Activated CD4-positive, alpha-beta memory T cell treated with anti-CD3 and anti-CD28 coated beads, Interleukin-2, amount 10 ng/mL, durations not matched to agents 7 days and 5 days (primary cell): ENCODE results near the gene CD48. TPM values are rescaled to one million over a fixed set of nuclear protein-coding genes. Genes with fewer than 3 reads are reported as not detected.
A peak's percentile ranks its signal among the peaks of the same experiment; 100 is the strongest.
"Not testable (repeated sequence)": the region's sequence is repeated elsewhere in the genome, so short reads cannot be mapped to it uniquely, and the experiment has no call there.

ENCODE experiments used
- CTCF ChIA-PET: fragments of 350-600 bp; sonication (Branson Sonifier 250); formaldehyde crosslinking; loops from one replicate; lab custom pipeline; 2021; ENCODE audit warnings: antibody characterized with exemption, inconsistent platforms; lab: Charles Lee
- POLR2A ChIA-PET: fragments of 350-600 bp; sonication (Branson Sonifier 250); formaldehyde crosslinking; loops from one replicate; lab custom pipeline; 2021; ENCODE audit warnings: antibody characterized with exemption; lab: Charles Lee
- DNase-seq: peaks from one replicate; pipeline ENCODE4 v3.0.0-alpha.2; 2020
- H3K27ac Mint-ChIP-seq: one replicate; pipeline ENCODE4 v1.8.0; 2021; ENCODE audit warnings: mild to moderate bottlenecking, mixed read lengths
- H3K27me3 Mint-ChIP-seq: one replicate; pipeline ENCODE4 v1.8.0; 2021; ENCODE audit warnings: mixed read lengths
- H3K36me3 Mint-ChIP-seq: one replicate; pipeline ENCODE4 v1.8.0; 2021; ENCODE audit warnings: low read depth, mixed read lengths
- H3K4me1 Mint-ChIP-seq: one replicate; pipeline ENCODE4 v1.8.0; 2021; ENCODE audit warnings: mixed read lengths
- H3K4me3 Mint-ChIP-seq: one replicate; pipeline ENCODE4 v1.8.0; 2021; ENCODE audit warnings: mild to moderate bottlenecking, mixed read lengths
- H3K9me3 Mint-ChIP-seq: one replicate; pipeline ENCODE4 v1.8.0; 2021; ENCODE audit warnings: mixed read lengths
- total RNA-seq, 2 experiments: library from RNA; stranded (reverse); gene quantifications; one replicate each; pipeline ENCODE4 v1.2.3, GENCODE V29; 2021

The CD48 gene
- total RNA-seq, 2 experiments from 2014 or later = 403 to 404 TPM

DNA sequence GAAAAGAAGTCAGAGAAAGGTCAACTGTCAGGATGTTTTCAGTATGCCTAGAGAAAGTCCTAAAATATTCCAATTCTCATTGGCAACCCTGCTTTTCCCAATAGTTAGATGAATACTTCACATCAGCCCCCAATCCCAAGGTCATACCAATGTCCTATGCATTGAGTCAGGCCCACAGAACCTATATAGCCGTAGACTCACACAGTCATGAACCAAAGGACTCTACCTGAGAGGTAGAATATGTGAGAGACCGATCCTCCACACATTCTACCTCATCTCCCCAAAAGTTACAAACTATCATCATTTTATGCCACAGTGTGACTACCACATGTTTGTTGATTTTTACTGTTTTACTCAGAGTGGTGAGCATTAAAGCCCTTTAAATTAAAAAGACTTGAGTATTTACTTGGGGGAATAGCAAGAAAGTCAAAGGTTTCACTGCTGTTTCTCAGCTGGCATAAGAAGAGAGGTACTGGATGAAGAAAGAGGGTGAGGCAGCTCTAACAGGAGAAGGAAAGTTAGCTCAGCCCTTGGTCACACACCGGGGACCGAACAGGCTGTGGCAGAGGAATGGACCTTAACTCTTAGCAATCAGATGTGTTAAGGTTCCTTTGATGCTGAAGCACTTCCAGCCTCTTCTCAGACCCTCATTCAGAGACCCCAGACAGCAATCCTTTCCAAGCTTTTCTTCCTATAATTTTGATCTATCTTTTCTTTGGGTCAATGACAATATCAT, 937 bp downstream of the CD48 start:
- ChIA-PET CTCF (interaction anchor here (1.0 to 6.0 kb wide), 7 partner anchors 13 to 126 kb away, joined by 3 to 51 read pairs (median 6); no protein-coding TSS in a partner anchor), POLR2A (interaction anchor here (0.7 to 3.7 kb wide), 17 partner anchors 8 to 126 kb away, joined by 3 to 47 read pairs (median 6); partner anchors contain the start of genes LY9 and SLAMF1)
- Mint-ChIP-seq H3K36me3 (peaks cover 10% of the 10 kb centered on the region), H3K4me1 (peaks cover 25% of the 10 kb centered on the region), H3K4me3 (no peak overlapping the region), H3K9me3 (no peaks in the 10 kb centered on the region), H3K27ac (no peak overlapping the region), H3K27me3 (no peaks in the 10 kb centered on the region)
- no peak for DNase-seq

DNA sequence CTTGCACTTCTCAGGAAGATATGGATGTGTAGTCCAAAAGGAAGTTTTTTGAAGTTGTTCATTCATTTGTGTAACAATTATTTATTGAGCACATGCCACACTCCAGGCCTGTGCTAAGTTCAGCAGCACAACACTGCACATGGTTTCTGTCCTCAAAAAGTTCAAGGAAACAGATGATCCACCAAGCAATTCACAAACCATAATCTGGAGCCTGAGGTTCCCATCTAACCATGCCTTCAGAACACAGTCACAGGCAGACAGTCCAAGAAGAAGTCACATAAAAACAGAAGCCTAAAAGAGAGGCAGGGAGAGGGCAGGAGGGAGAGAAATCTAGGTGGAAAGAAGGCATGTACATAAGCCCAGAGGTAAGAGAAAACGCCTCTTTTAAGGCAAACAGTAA, 1.9 kb downstream of the CD48 start:
- peaks cover 20% of the 10 kb centered on the region for H3K36me3 Mint-ChIP-seq
- POLR2A ChIA-PET = interaction anchor here (0.9 to 4.7 kb wide), 6 partner anchors 27 to 127 kb away, joined by 3 to 106 read pairs (median 4); partner anchors contain the start of genes LY9 and SLAMF1
- H3K27me3 Mint-ChIP-seq = no peaks in the 10 kb centered on the region
- no peak for DNase-seq
- CTCF ChIA-PET = interaction anchor here (1.0 to 6.1 kb wide), 5 partner anchors 14 to 91 kb away, joined by 3 to 63 read pairs (median 5); no protein-coding TSS in a partner anchor
- H3K9me3 Mint-ChIP-seq = no peaks in the 10 kb centered on the region
- no peak overlapping the region for H3K4me3 Mint-ChIP-seq
- H3K27ac Mint-ChIP-seq = no peak overlapping the region
- peaks cover 35% of the 10 kb centered on the region for H3K4me1 Mint-ChIP-seq

DNA sequence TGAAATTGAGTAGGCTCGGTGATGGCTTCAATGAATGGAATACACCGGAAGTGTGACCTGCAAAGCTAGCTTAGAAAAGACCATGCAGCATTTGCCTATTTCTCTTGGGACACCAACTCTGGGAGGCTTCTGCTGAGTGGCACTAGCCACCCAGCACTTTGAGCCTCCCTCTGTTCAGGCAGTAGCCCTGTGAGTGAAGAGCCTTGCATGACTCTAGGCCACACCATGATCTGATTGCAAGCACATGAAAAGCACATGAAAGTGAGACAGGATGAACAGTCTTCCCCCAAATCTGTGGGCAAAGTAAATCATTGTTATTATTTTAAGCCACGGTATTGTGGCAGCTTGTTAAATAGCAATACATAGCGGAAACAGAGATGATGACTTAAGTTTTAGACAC, 2.8 kb downstream of the CD48 start:
- peak; percentile 51 for DNase-seq
- ChIA-PET POLR2A (interaction anchor here (1.0 to 4.7 kb wide), 16 partner anchors 14 to 359 kb away, joined by 3 to 106 read pairs (median 6); partner anchors contain the start of gene SLAMF1), CTCF (interaction anchor here (1.0 to 6.1 kb wide), 10 partner anchors 15 to 159 kb away, joined by 3 to 63 read pairs (median 5); no protein-coding TSS in a partner anchor)
- Mint-ChIP-seq H3K27me3 (no peaks in the 10 kb centered on the region), H3K9me3 (no peaks in the 10 kb centered on the region), H3K27ac (no peak overlapping the region), H3K4me1 (peaks cover 43% of the 10 kb centered on the region), H3K4me3 (no peak overlapping the region), H3K36me3 (peaks cover 29% of the 10 kb centered on the region)

DNA sequence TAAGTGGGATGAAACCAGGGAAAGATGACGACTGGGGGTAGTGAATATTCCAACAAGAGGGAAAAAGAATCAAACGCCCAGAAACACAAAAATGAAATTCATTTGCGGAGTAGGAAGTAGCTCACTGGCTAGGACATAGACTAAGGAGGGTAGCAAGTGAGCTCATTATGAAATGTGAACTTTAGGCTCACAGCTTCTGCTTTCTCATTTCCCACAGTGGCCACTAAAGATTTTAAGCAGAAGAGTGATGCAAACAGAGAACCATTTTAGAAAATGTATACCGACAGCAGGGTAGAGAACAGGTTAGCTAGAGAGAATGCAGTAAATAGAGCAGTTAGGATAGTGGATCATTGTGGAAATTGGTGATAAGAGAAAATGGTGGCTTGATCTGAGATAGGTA, 3.5 kb downstream of the CD48 start:
- no peaks in the 10 kb centered on the region for H3K27me3 Mint-ChIP-seq
- ChIA-PET CTCF (interaction anchor here (0.7 to 6.1 kb wide), 22 partner anchors 15 to 831 kb away, joined by 3 to 63 read pairs (median 4); partner anchors contain the start of genes SLAMF1 and TOMM40L), POLR2A (interaction anchor here (0.7 to 4.7 kb wide), 21 partner anchors 15 to 362 kb away, joined by 3 to 106 read pairs (median 5); partner anchors contain the start of genes ARHGAP30, SLAMF1 and USF1)
- H3K4me3 Mint-ChIP-seq = no peak overlapping the region
- DNase-seq = no peak
- no peak overlapping the region for H3K27ac Mint-ChIP-seq
- H3K9me3 Mint-ChIP-seq = no peaks in the 10 kb centered on the region
- peaks cover 36% of the 10 kb centered on the region for H3K36me3 Mint-ChIP-seq
- peaks cover 48% of the 10 kb centered on the region for H3K4me1 Mint-ChIP-seq

DNA sequence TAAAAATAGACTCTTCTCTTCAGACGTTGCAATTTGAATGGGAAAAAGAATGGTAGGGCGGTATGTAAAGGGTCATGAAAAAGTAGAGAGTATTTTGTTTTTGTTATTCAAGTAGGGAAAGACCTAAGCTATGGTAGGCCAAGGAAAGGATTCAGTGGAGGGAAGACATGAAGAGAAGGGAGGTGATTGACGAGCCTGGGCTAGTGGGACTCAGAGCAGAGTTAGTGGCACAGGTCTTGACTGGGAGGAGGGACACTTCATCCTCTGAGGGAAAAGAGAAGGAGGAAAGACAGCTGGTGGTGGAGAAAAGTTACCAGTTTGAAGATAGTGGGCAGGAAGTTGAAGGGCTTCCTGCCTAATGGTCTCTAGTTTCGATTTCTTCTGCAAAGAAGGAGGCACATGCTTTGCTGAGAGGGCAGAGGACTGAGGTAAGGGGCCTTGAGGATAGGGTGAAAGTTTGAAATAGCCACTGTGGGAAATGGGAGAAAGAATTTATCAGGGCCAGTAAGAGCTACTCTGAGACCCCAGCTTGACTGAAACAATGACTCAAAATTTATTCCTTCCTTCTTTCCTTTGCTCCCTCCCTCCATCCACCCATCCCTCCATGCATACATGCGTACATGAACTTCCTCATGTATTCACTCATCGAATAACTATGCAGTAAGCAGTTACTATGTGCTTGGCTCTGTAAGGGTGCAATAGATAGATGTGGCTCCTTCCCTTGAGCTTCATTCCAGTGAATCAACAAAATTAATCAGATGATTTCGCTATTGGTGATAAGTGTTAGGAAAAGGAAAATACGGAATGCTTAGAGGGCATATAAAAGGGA, 4.2 kb downstream of the CD48 start:
- no peak overlapping the region for H3K27ac Mint-ChIP-seq

DNA sequence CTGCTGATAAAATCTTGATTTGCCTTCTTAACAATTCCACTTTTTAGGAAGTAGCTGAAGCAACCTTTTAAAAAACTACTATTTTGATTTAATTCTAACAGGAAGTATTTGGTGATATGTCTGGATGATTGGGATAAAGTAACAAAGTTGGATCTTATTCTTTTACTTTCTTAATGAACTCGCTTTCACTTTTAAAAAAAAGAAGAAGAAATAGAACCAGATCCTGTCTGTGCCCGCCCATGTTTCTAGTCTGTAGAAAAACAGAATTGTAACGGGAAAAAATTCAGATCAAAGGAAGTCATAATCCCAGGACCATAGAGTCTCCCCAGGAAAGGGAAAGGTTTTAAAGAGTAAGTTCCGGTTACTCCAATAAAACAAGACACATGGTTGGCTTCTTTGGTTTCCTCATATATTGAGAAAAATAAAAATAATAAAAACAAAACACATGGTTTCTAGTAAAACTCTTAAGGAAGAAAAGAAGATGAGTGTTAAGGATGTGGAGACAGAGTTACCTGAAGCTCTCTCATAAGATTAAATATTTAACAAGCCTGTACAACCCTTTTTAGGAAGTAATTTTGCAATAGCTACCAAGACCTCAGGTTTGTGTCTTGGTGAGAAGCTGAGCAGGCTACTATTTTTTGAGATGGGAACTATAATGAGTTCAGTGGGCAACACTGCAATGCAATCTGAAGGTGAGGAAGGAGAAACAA, 4.9 kb downstream of the CD48 start:
- ChIA-PET CTCF (interaction anchor here (1.2 to 6.1 kb wide), 10 partner anchors 17 to 415 kb away, joined by 3 to 63 read pairs (median 5); no protein-coding TSS in a partner anchor), POLR2A (interaction anchor here (0.7 to 4.7 kb wide), 16 partner anchors 15 to 253 kb away, joined by 3 to 106 read pairs (median 8); partner anchors contain the start of genes CD244 and SLAMF1)
- no peak for DNase-seq
- Mint-ChIP-seq H3K36me3 (peaks cover 49% of the 10 kb centered on the region), H3K9me3 (no peaks in the 10 kb centered on the region), H3K4me1 (peaks cover 48% of the 10 kb centered on the region), H3K27me3 (no peaks in the 10 kb centered on the region), H3K4me3 (no peak overlapping the region), H3K27ac (no peak overlapping the region)

More for the DNA sequence above, 4.2 kb downstream of the CD48 start:
- Mint-ChIP-seq H3K36me3 (peaks cover 43% of the 10 kb centered on the region), H3K9me3 (no peaks in the 10 kb centered on the region), H3K4me1 (peaks cover 48% of the 10 kb centered on the region), H3K27me3 (no peaks in the 10 kb centered on the region), H3K4me3 (no peak overlapping the region)
- ChIA-PET CTCF (interaction anchor here (0.7 to 6.1 kb wide), 21 partner anchors 16 to 832 kb away, joined by 3 to 63 read pairs (median 4); partner anchors contain the start of genes SLAMF1 and TOMM40L), POLR2A (interaction anchor here (0.7 to 4.7 kb wide), 22 partner anchors 16 to 362 kb away, joined by 3 to 106 read pairs (median 5); partner anchors contain the start of genes ARHGAP30, SLAMF1 and USF1)
- peak; percentile 42 for DNase-seq

DNA sequence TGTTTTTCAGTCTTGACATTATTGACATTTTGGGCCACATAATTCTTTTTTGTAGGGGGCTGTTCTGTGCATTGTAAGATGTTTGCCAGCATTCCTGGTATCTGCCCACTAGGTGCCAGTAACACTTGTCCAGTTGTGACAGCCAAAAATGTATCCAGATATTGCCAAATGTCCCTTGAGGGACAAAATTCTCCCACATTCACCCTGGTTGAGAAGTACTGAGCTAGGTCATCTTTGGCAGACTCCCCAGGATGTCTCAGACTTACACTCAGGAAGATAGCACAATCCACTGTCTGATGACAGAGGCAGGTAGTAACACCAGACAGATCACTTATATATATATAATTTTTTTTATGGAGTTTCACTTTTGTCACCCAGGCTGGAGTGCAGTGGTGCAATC, 5.9 kb downstream of the CD48 start:
- no peak overlapping the region for H3K27ac Mint-ChIP-seq
- ChIA-PET POLR2A (interaction anchor here (0.9 to 4.7 kb wide), 5 partner anchors 17 to 157 kb away, joined by 3 to 106 read pairs (median 12); partner anchors contain the start of gene CD244), CTCF (interaction anchor here (0.7 to 6.1 kb wide), 3 partner anchors 14 to 132 kb away, joined by 3 to 63 read pairs (median 11); no protein-coding TSS in a partner anchor)
- H3K36me3 Mint-ChIP-seq = peaks cover 54% of the 10 kb centered on the region
- H3K9me3 Mint-ChIP-seq = no peaks in the 10 kb centered on the region
- no peak for DNase-seq
- no peaks in the 10 kb centered on the region for H3K27me3 Mint-ChIP-seq
- no peak overlapping the region for H3K4me3 Mint-ChIP-seq
- H3K4me1 Mint-ChIP-seq = peaks cover 55% of the 10 kb centered on the region

DNA sequence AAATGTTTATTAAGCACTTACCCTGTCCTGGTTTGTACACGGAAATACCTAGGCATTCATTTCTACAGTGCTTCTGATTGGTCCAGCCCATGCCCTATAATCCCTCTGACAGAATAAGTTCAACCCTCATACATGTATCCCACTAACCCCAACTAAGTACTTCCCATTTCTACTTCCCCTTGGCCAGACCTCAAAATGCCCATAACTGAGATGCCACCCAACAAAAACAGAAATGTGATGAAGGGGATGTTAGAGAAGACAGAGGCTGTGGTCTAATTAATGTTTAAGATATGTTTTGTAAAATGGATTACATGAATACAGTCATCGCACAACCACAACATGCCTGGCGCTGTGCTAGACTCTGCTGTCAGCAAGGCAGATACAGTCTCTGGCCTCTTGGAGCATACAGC, 6.4 kb downstream of the CD48 start:
- not testable (repeated sequence) for H3K27me3 Mint-ChIP-seq, DNase-seq, H3K9me3 Mint-ChIP-seq, H3K4me3 Mint-ChIP-seq, H3K27ac Mint-ChIP-seq
- ChIA-PET CTCF (interaction anchor here (6.1 kb wide), 1 partner anchor 23 kb away, joined by 63 read pairs; no protein-coding TSS in a partner anchor), POLR2A (interaction anchor here (4.7 kb wide), 1 partner anchor 23 kb away, joined by 106 read pairs; no protein-coding TSS in a partner anchor)
- peaks cover 61% of the 10 kb centered on the region for H3K4me1 Mint-ChIP-seq
- peaks cover 59% of the 10 kb centered on the region for H3K36me3 Mint-ChIP-seq

DNA sequence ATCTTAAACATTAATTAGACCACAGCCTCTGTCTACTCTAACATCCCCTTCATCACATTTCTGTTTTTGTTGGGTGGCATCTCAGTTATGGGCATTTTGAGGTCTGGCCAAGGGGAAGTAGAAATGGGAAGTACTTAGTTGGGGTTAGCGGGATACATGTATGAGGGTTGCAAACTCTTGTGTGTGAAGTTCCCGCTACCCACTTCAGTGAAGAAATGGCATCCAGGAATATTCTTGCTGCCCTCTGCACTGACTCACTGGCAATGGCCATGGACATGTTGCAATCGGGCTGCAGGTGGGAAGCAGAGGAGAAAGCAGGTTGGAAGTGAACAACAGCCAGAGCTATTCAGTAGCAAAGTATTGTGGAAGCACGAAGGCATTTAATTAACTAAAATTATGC, 7.4 kb downstream of the CD48 start:
- H3K9me3 Mint-ChIP-seq = no peaks in the 10 kb centered on the region
- peak overlapping the region; percentile 32 for H3K27ac Mint-ChIP-seq
- ChIA-PET CTCF (interaction anchor here (1.4 to 6.1 kb wide), 2 partner anchors 11 to 22 kb away, joined by 3 to 63 read pairs; no protein-coding TSS in a partner anchor), POLR2A (no interaction called here)
- peaks cover 63% of the 10 kb centered on the region for H3K36me3 Mint-ChIP-seq
- H3K4me3 Mint-ChIP-seq = peak overlapping the region; percentile 16
- no peaks in the 10 kb centered on the region for H3K27me3 Mint-ChIP-seq
- peaks cover 66% of the 10 kb centered on the region for H3K4me1 Mint-ChIP-seq
- no peak for DNase-seq

DNA sequence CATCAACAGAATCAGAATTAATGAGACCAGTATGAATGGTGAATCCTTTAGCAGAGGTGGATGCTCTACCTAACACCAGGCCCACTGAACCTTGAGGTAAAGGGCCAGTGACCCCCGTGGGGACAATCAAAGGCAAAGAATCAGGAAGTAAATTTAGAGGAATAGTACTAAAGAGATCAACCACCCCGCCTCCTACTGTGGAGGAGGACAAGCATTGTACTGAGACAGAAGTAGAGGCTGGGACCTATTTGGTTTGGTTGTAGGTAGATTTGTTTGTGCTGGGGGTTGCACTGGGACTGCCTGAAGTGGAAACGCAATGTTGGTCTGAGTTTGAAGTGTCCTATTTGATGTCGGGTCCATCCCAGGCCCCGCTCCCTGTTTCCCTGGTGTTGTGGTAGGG, 9.5 kb downstream of the CD48 start:
- Mint-ChIP-seq H3K9me3 (no peaks in the 10 kb centered on the region), H3K27me3 (no peaks in the 10 kb centered on the region), H3K4me1 (peaks cover 85% of the 10 kb centered on the region), H3K27ac (peak overlapping the region; percentile 55), H3K4me3 (peak overlapping the region; percentile 3), H3K36me3 (peaks cover 79% of the 10 kb centered on the region)
- no peak for DNase-seq
- POLR2A ChIA-PET = no interaction called here
- CTCF ChIA-PET = no interaction called here

DNA sequence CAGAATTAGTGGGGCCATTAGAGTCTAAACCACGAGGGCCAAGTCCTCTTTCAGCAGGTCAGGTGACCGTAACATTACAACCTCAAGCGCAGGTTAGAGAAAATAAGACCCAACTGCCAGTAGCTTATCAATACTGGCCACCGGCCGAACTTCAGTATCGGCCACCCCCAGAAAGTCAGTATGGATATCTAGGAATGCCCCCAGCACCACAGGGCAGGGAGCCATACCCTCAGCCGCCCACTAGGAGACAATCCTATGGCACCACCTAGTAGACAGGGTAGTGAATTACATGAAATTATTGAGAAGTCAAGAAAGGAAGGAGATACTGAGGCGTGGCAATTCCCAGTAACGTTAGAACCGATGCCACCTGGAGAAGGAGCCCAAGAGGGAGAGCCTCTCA, 19.2 kb downstream of the CD48 start:
- not testable (repeated sequence) for H3K9me3 Mint-ChIP-seq, H3K27ac Mint-ChIP-seq, H3K4me3 Mint-ChIP-seq, DNase-seq, H3K27me3 Mint-ChIP-seq
- peaks cover 54% of the 10 kb centered on the region for H3K36me3 Mint-ChIP-seq
- CTCF ChIA-PET = interaction anchor here (0.7 to 1.2 kb wide), 4 partner anchors 11 to 17 kb away, joined by 3 to 9 read pairs (median 3); no protein-coding TSS in a partner anchor
- H3K4me1 Mint-ChIP-seq = peaks cover 77% of the 10 kb centered on the region
- POLR2A ChIA-PET = interaction anchor here (0.9 to 1.1 kb wide), 3 partner anchors 11 to 21 kb away, joined by 3 read pairs; no protein-coding TSS in a partner anchor
